ENCODE measurements around the gene PPOX. TPM values are rescaled to one million over a fixed set of nuclear protein-coding genes. Genes with fewer than 3 reads are reported as not detected.

Gene PPOX
- total RNA-seq, 1 experiment from 2014 or later: 14.3 TPM

DNA sequence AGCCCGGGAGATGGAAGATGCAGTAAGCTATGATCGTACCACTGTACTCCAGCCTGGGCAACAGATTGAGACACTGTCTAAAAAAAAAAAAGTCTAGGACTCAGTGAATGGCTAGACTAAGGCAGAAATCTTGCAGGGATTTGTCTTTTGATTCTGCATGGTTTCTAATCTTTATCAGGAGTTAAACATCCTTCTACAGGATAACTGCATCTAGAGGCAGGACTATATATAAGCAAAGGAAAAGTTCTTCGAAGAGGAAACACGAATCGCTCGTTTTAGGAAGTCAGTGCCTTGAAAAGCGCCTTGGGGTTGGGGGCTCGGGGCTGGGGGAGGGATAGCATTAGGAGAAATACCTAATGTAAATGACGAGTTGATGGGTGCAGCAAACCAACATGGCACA lies 13.1 kb upstream of the PPOX start:
- no peak for DNase-seq (ENCODE audit: low spot score)

DNA sequence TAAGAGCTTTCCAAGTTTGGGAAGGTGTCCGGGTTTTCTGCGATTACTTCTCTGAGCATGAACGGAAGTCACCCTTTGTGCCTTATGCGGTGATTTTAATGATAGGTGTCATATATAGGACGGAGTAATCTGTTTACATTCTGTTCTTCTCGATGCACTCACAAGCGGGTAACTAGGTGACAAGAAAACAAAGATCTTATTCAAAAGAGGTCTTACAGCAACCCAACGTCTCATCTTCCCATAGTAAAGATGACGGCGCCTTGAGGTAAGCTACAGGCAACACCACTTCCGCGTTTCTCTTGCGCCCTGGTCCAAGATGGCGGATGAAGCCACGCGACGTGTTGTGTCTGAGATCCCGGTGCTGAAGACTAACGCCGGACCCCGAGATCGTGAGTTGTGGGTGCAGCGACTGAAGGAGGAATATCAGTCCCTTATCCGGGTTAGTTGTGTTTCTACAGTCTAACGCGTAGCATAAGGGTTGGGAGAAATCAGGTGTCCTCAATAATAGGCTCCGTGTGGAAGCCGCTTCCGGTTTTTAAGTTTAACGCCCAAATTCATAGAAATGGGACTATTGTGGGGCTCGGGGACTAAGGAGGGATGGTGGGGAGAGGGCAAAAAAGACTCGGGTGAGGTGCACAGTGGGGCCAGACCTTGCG lies 12.4 kb upstream of the PPOX start, which contains the start of gene UFC1:
Gene UFC1 (plus strand): TSS at position 297 of the 656 bp plus-strand sequence. CDS start 20 bp downstream, at position 317.
- DNase-seq (ENCODE audit: low spot score): peak; percentile 92

DNA sequence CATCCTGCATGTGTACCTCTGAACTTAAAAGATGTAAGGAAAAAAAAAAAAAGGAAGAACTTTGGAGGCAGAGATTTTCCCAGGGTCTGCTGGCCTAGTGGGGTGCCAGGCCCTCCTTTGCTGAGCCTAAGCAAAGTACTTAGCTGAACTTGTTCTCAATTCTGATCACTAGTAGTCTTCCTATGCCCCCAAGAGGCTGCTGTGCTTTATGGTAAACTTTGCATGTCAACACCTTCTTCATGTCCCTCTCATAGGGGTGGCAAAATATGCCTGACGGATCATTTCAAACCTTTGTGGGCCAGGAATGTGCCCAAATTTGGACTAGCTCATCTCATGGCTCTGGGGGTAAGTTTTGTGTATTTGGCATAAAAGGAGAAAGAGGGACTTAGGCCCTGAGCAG lies 8.4 kb upstream of the PPOX start:
- DNase-seq (ENCODE audit: low spot score): no peak

DNA sequence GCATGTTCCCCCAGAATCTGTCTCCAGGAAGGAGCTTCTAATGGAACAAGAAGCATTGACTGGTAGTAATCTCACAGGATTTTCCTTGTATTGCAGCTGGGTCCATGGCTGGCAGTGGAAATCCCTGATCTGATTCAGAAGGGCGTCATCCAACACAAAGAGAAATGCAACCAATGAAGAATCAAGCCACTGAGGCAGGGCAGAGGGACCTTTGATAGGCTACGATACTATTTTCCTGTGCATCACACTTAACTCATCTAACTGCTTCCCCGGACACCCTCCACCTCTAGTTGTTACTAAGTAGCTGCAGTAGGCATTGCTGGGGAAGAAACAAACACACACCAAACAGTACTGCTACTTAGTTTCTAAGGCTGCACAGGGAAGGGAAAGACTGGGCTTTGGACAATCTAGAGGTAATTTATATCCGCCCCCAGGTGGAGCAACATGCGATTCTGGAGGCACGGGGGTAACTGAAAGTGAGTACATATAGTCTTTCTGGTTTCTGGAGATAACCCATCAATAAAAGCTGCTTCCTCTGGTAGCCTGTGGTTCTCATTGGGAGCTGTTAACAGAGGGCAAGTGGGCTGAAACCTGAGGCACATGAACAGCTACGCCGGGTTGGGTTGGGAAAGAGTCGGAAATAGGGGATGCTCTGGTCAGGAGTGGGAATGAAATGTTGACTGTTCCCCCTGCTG lies 7.8 kb upstream of the PPOX start:
- DNase-seq (ENCODE audit: low spot score): no peak

DNA sequence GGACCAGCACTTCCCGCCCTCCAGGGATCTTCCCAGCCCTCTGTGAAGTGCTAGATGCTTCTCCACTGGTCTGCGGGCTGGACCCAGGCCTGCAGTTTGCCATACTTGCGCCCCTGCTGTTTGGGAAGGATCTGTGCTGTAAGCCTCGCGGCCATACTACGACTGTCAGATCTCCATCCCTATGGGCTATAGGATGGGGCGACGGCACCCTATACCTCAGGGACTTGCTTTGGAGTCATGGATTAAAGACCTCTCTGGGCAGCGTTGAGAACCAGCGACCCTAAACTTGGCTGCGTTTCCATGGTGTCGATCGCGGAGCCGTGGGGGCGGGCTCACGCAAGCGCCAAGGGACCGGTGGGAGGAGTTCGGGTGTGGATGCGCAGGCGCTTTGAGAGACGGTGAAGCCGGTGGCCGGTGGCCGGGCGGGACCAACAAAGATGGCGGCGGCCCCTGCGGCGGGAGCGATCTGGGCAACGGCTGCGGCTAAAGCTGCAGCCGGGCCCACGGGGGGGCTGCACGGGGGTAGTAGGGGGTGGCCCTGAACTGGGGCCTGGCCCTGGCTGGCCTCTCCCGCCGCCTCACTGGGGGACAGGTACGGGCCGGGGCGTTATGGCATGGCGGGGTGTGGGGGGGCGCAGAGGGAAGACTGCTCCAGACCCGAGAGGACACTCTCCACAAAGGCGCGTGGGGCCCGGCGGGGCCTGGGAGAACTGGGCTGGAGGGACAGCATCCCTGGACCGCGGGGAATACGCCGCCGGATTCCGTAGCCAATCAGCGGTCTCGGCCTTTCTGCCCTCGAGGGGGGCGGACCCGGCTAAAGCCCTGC lies 6.9 kb upstream of the PPOX start, which contains the start of gene USP21:
Gene USP21 (plus strand): TSS at position 414 of the 826 bp plus-strand sequence. CDS start 1,141 bp downstream, outside the sequence.
- DNase-seq (ENCODE audit: low spot score): peak; percentile 95

DNA sequence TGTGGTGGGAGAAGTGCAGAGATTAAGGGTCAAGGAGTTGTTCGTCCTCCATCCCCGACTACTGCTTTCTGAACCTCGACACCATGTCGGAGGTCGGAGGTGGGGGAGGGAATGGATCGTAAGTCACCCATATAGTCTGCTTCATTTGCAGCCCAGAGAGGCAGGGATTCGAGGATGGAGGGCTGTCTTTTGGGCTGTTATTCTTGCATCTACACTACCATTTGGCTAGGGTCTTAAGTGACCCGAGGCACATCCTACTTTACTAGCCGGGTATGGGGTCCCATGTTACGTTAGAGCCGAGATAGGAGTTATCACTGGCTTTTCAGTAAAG lies 6.3 kb upstream of the PPOX start:
- peak; percentile 29 for DNase-seq (ENCODE audit: low spot score)

DNA sequence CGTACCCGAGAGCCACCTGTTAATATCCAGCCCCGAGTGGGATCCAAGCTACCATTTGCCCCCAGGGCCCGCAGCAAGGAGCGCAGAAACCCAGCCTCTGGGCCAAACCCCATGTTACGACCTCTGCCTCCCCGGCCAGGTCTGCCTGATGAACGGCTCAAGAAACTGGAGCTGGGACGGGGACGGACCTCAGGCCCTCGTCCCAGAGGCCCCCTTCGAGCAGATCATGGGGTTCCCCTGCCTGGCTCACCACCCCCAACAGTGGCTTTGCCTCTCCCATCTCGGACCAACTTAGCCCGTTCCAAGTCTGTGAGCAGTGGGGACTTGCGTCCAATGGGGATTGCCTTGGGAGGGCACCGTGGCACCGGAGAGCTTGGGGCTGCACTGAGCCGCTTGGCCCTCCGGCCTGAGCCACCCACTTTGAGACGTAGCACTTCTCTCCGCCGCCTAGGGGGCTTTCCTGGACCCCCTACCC lies 5.5 kb upstream of the PPOX start:
- no peak for DNase-seq (ENCODE audit: low spot score)

DNA sequence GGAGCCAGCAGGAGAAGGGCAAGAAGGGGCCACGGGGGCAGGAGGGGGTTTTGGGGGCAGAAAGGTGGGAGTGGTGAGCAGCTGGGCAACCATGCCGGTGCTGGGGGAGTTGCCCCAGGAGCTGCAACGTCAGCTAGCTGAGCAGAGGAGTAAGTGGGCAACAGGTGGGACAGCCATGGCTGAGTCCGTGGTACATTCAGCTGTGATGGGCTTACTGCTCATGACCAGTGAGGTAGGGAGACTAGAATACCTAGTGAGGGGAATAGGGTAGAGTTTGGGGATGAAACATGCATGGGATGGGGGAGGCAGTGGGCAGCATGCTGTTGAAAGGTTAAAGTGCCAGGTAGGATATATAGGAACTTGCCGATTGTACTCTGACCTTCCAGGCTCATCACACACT lies 4.6 kb upstream of the PPOX start:
- DNase-seq (ENCODE audit: low spot score): no peak

DNA sequence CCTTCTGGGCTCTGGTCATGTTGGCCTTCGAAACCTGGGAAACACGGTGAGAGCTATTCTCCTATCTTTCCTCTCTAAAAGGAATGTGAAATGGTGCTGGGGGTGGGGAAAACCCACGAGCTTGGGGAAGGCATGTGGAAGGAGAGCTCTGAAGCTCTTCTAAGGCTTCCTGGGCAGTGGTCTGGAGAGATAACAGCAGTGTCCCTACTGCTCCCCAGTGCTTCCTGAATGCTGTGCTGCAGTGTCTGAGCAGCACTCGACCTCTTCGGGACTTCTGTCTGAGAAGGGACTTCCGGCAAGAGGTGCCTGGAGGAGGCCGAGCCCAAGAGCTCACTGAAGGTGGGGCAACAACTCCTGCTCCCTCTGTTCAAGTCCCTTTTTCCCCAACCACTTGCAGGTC lies 4.2 kb upstream of the PPOX start:
- DNase-seq (ENCODE audit: low spot score): no peak

DNA sequence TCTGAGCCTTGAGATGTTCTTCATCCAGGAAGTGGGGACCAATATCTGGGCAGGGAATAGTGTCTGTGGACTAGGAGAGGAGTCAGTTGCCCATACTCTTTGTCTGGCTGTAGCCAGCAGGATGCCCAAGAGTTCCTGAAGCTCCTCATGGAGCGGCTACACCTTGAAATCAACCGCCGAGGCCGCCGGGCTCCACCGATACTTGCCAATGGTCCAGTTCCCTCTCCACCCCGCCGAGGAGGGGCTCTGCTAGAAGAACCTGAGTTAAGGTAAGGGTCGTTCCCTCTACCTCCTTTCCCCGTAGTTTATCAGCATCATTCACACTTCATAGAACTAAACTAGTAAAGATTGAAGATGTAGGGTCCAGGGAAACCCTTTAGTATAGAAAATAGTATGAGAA lies 3.4 kb upstream of the PPOX start:
- no peak for DNase-seq (ENCODE audit: low spot score)

DNA sequence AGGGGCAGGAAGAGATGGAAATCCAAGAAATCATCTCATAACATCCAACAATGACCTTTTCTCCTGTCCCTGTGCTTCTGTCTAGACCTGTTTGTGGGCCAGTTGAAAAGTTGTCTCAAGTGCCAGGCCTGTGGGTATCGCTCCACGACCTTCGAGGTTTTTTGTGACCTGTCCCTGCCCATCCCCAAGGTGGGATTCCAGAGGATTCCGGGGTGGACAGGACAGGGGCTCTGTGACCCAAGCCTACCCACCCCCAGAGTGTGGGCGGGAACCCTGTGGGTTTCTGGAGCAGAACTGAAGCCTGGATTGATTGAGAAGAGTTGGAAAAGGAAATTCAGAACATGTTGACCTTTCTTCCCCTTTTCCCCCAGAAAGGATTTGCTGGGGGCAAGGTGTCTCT lies 2.4 kb upstream of the PPOX start:
- DNase-seq (ENCODE audit: low spot score): no peak

DNA sequence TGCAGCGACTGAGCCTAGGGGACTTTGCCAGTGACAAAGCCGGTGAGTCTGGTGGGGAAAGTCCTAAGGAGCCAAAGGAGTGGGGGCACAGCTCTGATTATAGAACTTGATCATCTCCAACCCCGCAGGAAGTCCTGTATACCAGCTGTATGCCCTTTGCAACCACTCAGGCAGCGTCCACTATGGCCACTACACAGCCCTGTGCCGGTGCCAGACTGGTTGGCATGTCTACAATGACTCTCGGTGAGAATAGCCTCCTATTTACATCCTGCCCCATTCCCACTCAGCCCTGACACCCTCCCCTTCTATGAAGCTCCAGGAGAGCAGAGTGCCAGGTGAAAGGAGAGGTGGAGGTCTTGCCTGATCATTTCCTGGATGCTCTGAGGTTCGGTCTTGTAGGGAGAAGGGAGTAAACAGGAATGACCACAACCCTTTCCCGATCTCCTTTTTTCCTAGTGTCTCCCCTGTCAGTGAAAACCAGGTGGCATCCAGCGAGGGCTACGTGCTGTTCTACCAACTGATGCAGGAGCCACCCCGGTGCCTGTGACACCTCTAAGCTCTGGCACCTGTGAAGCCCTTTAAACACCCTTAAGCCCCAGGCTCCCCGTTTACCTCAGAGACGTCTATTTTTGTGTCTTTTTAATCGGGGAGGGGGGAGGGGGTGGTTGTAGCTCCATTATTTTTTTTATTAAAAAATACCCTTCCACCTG lies 1.2 kb upstream of the PPOX start:
- DNase-seq (ENCODE audit: low spot score): no peak

DNA sequence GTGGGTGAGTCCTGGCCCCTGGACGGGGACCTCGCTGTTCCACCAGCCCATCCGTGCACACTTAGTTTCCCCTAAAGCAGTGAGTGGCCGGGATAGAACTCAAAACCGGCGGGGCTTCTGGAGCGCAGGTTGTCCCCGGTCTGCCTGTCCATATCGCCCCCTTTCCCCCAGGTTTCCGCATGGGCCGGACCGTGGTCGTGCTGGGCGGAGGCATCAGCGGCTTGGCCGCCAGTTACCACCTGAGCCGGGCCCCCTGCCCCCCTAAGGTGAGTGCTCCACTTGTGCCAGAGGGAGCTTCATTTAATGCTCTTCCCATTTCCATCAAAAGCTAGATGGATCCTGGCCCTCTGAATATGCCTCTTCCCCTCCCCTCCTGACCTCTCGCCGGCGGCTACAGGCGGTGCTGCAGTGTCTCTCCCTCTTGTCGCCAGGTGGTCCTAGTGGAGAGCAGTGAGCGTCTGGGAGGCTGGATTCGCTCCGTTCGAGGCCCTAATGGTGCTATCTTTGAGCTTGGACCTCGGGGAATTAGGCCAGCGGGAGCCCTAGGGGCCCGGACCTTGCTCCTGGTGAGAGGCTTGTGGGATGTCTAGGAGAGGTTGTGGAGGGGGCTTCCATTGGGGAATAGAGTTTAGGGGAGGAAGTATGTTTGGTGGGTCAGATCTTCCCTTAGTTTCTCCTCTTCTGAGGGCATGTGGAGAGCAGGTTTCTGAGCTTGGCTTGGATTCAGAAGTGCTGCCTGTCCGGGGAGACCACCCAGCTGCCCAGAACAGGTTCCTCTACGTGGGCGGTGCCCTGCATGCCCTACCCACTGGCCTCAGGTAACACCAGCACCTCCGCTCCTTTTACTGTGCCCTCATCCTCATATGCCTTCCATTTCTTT lies 683 bp downstream of the PPOX start:
- peak; percentile 26 for DNase-seq (ENCODE audit: low spot score)

DNA sequence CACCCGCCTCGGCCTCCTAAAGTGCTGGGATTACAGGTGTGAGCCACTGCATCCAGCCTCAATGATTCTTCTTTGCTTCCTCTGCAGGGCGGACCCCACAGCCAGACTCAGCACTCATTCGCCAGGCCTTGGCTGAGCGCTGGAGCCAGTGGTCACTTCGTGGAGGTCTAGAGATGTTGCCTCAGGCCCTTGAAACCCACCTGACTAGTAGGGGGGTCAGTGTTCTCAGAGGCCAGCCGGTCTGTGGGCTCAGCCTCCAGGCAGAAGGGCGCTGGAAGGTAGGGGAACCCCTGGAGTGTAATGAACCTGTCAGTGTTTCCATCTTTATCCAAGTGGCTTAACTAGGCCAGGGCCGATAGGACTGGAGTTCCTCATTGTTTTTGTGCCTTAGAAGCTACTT lies 2.7 kb downstream of the PPOX start:
- no peak for DNase-seq (ENCODE audit: low spot score)

DNA sequence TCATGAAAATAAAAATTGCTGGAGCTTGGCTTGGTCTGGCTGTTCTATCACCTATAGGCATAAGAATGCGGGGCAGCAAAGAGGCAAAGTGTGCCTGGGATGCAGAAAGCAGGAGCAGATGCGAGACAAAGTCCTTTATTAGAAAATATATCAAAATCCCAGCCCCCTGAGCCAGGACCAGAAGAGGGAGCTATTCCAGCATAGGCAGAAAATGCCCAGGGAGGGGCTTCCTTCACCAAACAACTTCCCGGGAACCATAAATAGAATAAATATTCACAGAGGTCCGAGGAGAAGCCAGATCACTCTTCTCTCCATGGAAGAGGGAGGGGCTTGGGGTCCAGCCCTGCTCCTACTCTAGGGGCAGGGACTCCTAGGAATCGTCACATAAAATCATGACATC lies 5.0 kb downstream of the PPOX start:
- DNase-seq (ENCODE audit: low spot score): no peak

DNA sequence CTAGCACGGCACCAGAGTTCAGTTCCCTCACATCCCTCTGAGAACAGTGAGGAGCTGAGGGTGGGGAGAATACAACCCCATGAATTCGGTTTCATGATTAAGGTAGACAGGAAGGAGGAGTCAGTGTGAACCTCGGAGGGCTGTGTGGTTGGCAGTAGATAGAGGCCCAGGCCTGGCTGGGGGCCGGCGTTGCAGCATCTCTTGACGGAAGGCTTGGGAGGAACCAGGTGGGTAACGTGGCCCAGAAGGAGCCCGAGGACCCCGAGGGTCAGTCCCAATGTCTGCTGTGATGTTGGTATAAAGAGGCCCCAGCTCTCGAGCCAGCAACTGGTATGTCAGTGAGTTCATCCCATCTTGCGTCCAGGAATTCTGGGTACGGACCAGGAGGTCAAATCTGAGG lies 5.5 kb downstream of the PPOX start:
- DNase-seq (ENCODE audit: low spot score): no peak

DNA sequence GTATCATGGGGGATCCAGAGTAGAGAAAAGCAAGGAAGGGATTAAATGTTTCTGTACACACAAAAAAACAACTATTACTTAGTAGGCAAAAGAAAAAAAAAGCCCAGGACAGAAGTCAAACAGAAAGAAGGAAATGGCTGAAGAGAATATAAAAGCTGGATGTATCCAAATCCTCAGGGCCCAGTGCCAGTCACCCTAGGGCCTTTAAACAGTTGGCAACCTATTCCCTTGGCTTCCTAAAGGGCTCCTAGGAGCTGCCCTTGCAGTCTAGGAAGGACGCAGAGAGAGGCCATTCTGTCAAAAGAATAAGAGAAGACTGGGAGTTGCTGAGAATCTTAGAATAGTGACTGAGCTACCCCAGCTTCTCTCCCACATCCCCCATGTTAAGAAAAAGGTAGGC lies 6.1 kb downstream of the PPOX start:
- no peak for DNase-seq (ENCODE audit: low spot score)

DNA sequence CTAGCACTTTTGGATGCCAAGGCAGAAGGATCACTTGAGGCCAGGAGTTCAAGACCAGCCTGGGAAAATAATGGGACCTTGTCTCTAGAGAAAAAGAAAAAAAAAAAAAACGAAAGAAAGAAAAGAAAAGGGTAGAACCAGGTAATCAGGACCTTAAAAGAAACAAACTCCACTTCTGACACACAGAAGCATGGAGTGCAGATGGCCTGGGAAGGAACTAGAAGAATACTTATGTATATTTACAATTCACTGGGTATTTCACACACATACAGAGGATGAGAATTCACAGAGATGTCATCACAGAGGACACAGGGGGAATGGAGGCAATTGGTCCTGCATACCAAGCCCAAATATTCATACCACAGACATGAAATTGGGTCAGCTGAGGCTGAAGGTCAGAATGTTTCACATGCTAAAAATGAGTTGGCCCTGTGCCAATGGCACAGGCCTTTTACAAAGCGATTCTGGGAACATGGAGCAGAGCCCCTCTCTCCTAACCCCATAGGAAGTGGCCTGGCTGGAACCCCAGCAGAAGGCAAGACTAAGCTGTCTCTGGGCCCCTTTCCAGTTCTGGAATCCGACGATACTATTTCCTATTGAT lies 6.7 kb downstream of the PPOX start:
- no peak for DNase-seq (ENCODE audit: low spot score)

DNA sequence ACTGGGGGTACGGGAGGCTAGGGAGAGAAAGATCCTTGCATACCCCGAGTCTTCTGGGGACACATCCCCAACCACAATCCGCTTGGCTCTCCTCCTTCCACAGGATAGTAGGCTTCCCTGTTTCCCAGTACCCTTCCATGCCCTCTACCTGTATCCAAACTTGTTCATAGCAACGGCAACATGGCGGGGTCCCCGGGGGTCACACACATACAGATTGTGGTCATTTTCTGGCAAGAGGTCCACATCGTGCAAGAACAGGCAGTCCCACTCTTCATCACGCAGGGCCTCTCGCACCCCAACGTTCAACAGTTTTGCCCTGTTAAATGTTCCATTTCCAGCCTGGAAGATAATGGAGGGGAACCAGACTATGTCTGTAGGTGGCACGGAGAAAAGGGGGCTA lies 7.5 kb downstream of the PPOX start:
- no peak for DNase-seq (ENCODE audit: low spot score)

DNA sequence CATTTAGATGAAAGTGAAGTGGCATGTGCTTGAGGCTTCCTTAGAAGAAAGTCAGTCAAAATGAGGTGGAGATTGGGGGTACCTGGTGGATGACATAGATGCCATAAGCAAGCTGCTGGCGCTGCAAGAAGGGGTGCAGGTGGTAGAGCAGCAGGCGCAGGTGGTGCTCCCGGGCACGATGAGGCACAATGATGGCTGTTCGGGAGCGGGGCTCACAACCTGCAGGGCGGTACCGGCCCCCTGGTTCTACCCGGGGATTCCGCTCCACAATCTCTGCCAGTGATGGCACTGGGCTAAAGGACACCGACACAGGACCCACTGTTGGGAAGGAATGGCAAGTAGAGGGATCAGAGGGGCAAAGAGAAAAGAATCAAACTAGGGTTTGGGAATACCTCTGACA lies 8.7 kb downstream of the PPOX start:
- DNase-seq (ENCODE audit: low spot score): no peak

Measured in HT-29 (cell line).